Measurements from ENCODE around the gene FMO4. TPM values are rescaled to one million over a fixed set of nuclear protein-coding genes. Genes with fewer than 3 reads are reported as not detected.

FMO4 gene
- total and polyA plus RNA-seq, 9 of the 15 experiments (the other 6 are each of a cell fraction or from before 2014, with no cell fraction given), result 0.25 to 1.1 (median 0.54) TPM; not detected in 2

DNA sequence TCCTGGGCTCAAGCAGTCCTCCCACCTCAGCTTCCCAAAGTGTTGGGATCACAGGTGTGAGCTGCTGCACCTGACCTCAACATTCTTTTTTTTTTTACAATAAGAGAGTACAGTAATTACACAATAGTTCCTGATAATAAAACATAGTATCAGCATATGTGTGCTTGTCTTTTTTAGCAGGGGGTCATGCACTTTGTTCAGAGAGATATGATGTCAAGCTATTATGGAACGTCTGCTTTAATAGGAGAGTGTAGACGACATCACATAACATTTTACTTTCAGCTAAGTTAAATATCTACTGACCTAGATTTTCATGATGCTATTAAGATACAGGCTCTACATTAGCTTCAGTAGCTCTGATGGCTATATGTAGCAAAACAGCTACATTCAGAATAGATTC, 70.5 kb downstream of the FMO4 start:
- Histone ChIP-seq H2AFZ (ENCODE audit: low read depth, low read length) (no peak overlapping the region), H3K27ac (ENCODE audit: extremely low read depth, low read depth, low read length) (no peak overlapping the region), H3K4me1 (replicated peaks in 1 of 2; ENCODE audit: control insufficient read depth in 2 of 2, insufficient read depth in 2 of 2, low read length in 2 of 2) (no peaks in the 10 kb centered on the region), H3K79me2 (ENCODE audit: control insufficient read depth, insufficient read depth, low read length) (no peaks in the 10 kb centered on the region), H3K4me2 (ENCODE audit: insufficient read depth, low read length) (no peak overlapping the region), H3K9ac (ENCODE audit: insufficient read depth in 1 of 2, low read depth in 2 of 2, low read length in 2 of 2) (no peak overlapping the region), H3K36me3 (ENCODE audit: control insufficient read depth, insufficient read depth, low read length) (no peaks in the 10 kb centered on the region), H3K9me1 (ENCODE audit: control insufficient read depth, insufficient read depth, low read length) (no peaks in the 10 kb centered on the region), H3K27me3 (ENCODE audit: control insufficient read depth in 2 of 2, insufficient read depth in 2 of 2, low read length in 2 of 2) (peaks cover 2 to 4% of the 10 kb centered on the region in 2 experiments; a peak in 2 of 5 replicates), H4K20me1 (replicated peaks; ENCODE audit: control insufficient read depth, insufficient read depth, low read length) (no peaks in the 10 kb centered on the region), H3K9me3 (replicated peaks; ENCODE audit: control insufficient read depth, insufficient read depth, low read depth, low read length) (no peaks in the 10 kb centered on the region), H3K4me3 (no peak overlapping the region)
- no peak for TF ChIP-seq ZNF24 (IDR thresholded peaks at IDR 0.05)
- no peak for TF ChIP-seq RAD51 (IDR thresholded peaks at IDR 0.05; ENCODE audit: borderline replicate concordance, low read depth)
- TF ChIP-seq POLR2B (IDR thresholded peaks at IDR 0.05; ENCODE audit: low read depth, partially characterized antibody), result no peak
- TF ChIP-seq POU5F1 (IDR thresholded peaks at IDR 0.05; ENCODE audit: borderline replicate concordance, low read depth, low read length, partially characterized antibody), result no peak
- TF ChIP-seq, protein P1, sequence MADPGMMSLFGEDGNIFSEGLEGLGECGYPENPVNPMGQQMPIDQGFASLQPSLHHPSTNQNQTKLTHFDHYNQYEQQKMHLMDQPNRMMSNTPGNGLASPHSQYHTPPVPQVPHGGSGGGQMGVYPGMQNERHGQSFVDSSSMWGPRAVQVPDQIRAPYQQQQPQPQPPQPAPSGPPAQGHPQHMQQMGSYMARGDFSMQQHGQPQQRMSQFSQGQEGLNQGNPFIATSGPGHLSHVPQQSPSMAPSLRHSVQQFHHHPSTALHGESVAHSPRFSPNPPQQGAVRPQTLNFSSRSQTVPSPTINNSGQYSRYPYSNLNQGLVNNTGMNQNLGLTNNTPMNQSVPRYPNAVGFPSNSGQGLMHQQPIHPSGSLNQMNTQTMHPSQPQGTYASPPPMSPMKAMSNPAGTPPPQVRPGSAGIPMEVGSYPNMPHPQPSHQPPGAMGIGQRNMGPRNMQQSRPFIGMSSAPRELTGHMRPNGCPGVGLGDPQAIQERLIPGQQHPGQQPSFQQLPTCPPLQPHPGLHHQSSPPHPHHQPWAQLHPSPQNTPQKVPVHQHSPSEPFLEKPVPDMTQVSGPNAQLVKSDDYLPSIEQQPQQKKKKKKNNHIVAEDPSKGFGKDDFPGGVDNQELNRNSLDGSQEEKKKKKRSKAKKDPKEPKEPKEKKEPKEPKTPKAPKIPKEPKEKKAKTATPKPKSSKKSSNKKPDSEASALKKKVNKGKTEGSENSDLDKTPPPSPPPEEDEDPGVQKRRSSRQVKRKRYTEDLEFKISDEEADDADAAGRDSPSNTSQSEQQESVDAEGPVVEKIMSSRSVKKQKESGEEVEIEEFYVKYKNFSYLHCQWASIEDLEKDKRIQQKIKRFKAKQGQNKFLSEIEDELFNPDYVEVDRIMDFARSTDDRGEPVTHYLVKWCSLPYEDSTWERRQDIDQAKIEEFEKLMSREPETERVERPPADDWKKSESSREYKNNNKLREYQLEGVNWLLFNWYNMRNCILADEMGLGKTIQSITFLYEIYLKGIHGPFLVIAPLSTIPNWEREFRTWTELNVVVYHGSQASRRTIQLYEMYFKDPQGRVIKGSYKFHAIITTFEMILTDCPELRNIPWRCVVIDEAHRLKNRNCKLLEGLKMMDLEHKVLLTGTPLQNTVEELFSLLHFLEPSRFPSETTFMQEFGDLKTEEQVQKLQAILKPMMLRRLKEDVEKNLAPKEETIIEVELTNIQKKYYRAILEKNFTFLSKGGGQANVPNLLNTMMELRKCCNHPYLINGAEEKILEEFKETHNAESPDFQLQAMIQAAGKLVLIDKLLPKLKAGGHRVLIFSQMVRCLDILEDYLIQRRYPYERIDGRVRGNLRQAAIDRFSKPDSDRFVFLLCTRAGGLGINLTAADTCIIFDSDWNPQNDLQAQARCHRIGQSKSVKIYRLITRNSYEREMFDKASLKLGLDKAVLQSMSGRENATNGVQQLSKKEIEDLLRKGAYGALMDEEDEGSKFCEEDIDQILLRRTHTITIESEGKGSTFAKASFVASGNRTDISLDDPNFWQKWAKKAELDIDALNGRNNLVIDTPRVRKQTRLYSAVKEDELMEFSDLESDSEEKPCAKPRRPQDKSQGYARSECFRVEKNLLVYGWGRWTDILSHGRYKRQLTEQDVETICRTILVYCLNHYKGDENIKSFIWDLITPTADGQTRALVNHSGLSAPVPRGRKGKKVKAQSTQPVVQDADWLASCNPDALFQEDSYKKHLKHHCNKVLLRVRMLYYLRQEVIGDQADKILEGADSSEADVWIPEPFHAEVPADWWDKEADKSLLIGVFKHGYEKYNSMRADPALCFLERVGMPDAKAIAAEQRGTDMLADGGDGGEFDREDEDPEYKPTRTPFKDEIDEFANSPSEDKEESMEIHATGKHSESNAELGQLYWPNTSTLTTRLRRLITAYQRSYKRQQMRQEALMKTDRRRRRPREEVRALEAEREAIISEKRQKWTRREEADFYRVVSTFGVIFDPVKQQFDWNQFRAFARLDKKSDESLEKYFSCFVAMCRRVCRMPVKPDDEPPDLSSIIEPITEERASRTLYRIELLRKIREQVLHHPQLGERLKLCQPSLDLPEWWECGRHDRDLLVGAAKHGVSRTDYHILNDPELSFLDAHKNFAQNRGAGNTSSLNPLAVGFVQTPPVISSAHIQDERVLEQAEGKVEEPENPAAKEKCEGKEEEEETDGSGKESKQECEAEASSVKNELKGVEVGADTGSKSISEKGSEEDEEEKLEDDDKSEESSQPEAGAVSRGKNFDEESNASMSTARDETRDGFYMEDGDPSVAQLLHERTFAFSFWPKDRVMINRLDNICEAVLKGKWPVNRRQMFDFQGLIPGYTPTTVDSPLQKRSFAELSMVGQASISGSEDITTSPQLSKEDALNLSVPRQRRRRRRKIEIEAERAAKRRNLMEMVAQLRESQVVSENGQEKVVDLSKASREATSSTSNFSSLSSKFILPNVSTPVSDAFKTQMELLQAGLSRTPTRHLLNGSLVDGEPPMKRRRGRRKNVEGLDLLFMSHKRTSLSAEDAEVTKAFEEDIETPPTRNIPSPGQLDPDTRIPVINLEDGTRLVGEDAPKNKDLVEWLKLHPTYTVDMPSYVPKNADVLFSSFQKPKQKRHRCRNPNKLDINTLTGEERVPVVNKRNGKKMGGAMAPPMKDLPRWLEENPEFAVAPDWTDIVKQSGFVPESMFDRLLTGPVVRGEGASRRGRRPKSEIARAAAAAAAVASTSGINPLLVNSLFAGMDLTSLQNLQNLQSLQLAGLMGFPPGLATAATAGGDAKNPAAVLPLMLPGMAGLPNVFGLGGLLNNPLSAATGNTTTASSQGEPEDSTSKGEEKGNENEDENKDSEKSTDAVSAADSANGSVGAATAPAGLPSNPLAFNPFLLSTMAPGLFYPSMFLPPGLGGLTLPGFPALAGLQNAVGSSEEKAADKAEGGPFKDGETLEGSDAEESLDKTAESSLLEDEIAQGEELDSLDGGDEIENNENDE (IDR thresholded peaks at IDR 0.05; ENCODE audit: low read depth, low read length), result no peak
- TF ChIP-seq, protein P2, sequence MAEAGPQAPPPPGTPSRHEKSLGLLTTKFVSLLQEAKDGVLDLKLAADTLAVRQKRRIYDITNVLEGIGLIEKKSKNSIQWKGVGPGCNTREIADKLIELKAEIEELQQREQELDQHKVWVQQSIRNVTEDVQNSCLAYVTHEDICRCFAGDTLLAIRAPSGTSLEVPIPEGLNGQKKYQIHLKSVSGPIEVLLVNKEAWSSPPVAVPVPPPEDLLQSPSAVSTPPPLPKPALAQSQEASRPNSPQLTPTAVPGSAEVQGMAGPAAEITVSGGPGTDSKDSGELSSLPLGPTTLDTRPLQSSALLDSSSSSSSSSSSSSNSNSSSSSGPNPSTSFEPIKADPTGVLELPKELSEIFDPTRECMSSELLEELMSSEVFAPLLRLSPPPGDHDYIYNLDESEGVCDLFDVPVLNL (CRISPR knock-in tag; IDR thresholded peaks at IDR 0.05; ENCODE audit: low read depth), result no peak
- TF ChIP-seq PML (IDR thresholded peaks at IDR 0.05; ENCODE audit: low read length), result no peak
- no peak for TF ChIP-seq CHD1 (IDR thresholded peaks at IDR 0.05; ENCODE audit: low read length)
- no peak for TF ChIP-seq SAFB (IDR thresholded peaks at IDR 0.05; ENCODE audit: borderline replicate concordance, low read depth, low read length)
- POLR2A ChIA-PET, result interaction anchor here (0.6 kb wide), 2 partner anchors 27 to 231 kb away, joined by 3 to 4 read pairs; no protein-coding TSS in a partner anchor
- DNase-seq (ENCODE audit: extremely low read depth in 1 of 4, low spot score in 3 of 4) (no peak), FAIRE-seq (no peak), ATAC-seq (no peak)
- CTCF ChIA-PET (ENCODE audit: low intra/inter-chr PET ratio), result no interaction called here
- in situ Hi-C loops (cut with MboI), result no loop called here
- no TSS peak for BruUV-seq (replicated peaks)
- WGBS (ENCODE audit: insufficient coverage, low coverage, missing lambda C conversion rate), result 5% methylated on average over 2 of the region's 2 CpGs
- intact Hi-C loops (cut with micrococcal nuclease), result no loop called here
